Inflammatory macrophage treated with lipopolysaccharide for 1 hour (primary cell): ENCODE data around the gene MYO7B.

Experiments
- DNase-seq, 2 donors: peaks; one replicate each; pipeline ENCODE4 v3.0.0-alpha.2; 2020 to 2022

Gene MYO7B

GRCh38 chr2:127591221-127591923 lies 55.9 kb downstream of the MYO7B start:
- DNase-seq = peak; percentile 33 to 62

GRCh38 chr2:127592761-127593227 lies 57.3 kb downstream of the MYO7B start:
- DNase-seq = no peak

GRCh38 chr2:127593228-127594115 lies 58.0 kb downstream of the MYO7B start:
- DNase-seq = no peak

DNA sequence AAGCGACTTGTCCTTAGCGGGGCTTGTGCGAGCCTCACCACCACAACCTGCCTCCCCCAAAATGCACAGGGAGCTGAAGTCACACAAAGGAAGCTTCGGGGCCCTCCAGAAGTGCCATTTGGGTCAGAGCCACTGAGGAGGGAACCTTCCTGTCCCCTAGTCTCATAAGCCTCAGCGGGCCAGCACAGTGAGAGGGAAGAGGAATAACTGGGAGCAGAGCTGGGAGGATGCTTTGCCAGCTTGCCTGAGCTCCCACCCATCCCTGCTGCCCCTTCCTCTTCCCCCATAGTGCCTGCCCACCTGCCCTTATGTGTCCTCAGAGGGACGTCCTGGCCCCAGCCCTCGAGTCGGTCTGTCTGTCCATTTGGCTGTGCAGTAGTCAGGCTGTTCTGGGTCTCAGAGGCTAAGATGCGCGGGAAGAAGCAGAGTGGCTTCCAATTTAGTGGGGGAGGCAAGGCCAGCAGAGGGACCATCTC lies 58.7 kb downstream of the MYO7B start:
- no peak for DNase-seq

DNA sequence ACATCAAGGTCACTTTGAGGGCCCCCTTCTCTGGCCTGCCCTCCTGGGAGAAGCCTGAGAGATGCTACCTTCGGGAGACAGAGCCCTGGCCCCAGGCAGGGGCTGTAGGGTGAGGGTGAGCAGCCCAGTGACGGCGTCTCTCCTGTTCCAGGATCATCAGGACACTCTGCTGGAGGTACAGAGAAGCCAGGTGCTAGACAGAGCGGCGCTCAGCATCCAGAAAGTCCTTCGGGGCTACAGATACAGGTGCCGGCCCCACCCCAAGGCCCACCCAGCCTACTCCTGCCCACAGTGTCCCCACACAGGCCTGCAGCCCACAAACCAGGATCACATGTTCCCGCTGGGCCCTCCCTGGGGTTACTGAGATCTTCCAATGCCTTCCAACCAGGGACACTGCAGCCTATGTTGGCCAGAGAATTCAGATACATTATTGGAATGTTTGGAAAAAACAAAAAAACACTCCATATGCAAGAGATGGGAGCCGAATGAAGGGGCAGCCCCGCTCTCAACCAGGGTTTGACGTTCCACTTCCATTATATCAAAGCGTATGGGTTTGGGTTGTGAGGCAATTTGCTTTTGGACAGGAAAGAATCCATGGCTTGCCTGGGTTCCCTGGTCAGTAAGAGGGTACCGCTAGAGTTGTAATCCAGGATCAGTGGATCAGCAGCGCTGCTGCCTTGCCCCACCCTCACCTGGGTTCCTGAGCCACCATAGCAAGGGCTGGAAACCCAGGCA lies 61.0 kb downstream of the MYO7B start:
- no peak for DNase-seq

DNA sequence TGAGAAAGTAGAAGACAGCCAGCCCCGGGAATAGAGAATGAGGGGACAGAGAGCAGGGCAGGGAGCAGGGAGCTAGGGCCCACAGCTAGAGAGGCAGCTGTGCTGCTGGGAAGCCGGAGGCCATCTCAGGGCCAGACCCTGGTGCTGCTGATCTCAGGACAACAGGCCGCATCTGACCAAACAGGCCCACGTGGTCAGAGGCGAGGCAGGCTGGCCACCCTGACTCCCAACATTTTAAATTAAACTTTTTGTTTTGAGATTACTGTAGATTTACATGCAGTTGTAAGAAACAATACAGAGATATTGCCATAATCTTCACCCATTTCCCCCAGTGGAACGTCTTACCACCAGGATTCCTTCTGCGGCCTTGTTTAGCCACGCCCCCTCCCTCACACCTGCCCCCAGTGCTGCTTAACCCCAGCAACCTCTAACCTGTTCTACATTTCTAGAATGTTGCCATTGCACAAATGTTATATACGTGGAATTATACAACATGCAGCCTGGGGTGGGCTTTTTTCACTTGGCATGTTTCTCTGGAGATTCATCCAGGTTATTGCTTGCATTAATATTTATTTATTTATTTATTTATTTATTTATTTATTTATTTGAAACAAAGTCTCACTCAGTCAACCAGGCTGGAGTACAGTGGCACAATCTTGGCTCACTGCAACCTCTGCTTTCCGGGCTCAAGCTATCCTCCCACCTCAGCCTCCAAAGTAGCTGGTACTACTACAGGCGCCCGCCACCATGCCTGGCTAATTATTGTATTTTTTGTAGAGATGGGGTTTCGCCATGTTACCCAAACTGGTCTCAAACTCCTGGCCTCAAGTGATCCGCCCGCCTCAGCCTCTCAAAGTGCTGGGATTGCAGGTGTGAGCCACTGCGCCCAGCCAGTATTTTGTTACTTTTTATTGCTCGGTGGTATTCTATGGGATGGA lies 61.8 kb downstream of the MYO7B start:
- no peak for DNase-seq

DNA sequence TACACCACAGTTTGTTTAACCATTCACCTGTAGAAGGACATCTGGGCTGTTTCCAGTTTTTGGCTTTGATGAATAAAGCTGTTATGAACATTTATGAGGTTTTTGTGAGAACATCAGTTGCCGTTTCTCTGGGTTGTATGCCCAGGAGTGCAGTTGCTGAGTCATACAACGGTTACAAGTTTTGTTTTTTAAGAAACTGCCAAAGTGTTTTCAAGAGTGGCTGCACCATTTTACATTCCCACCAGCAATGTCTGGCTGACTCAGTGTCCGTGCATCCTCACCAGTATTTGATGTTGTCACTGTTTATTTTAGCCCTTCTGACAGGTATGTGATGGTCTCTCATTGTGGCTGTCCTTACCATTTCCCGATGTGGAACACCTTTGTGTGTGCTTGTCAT lies 62.5 kb downstream of the MYO7B start:
- DNase-seq = no peak

DNA sequence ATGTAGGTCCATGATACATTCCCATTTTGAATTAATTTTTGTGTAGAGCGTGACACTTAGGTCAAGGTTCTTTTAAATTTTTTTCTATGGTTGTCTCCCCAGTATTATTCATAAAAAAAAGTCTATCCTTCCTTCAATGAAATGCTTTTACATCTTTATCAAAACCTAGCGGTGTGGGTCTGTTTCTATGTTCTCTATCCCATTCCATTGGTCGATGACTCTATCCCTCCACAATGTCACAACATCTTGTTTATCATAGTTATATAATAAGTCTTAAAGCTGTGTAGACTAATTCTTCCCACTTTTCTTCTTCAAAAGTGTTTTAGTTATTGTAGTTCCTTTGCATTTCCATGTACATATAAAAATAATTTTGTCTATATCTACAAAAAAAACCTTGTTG lies 63.2 kb downstream of the MYO7B start:
- no peak for DNase-seq

- no peak for DNase-seq
Observed at GRCh38 chr2:127599211-127599610, 63.7 kb downstream of the MYO7B start.

GRCh38 chr2:127604986-127605385 lies 69.5 kb downstream of the MYO7B start:
- no peak for DNase-seq

- no peak for DNase-seq
Observed at GRCh38 chr2:127605691-127606263, 70.3 kb downstream of the MYO7B start.

GRCh38 chr2:127606625-127607398 lies 71.3 kb downstream of the MYO7B start:
- DNase-seq = no peak

DNA sequence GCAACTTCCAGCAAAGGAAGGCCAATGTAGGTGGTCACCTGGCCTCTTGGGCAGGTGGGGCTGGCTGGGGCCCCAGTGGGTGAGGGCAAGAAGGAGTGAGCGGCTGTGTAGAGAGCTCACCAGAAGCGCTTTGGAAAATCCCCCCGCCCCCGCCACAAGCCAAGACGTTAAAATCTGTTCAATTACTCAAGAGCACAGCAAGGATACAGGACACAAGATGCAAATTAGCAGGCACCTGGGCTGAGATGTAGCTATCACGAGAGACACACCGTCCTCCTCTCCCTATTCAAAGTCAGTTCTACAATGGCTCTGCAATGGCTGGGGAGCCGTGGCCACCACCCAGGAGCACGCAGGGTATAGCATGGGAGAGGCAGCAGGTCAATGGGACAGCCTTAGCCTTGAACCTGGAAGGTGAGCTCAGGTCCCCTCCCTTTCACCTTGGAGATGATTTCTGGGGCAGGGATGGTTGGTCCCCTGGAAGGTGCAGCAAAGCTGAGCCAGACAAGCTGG lies 72.0 kb downstream of the MYO7B start:
- DNase-seq = no peak

- DNase-seq = no peak
Observed at GRCh38 chr2:127608061-127609030, 72.9 kb downstream of the MYO7B start.

GRCh38 chr2:127609031-127609751 lies 73.7 kb downstream of the MYO7B start:
- no peak for DNase-seq

- DNase-seq = no peak
Observed at GRCh38 chr2:127609818-127610217, 74.3 kb downstream of the MYO7B start.

- no peak for DNase-seq
Observed at GRCh38 chr2:127610561-127610960, 75.1 kb downstream of the MYO7B start.

GRCh38 chr2:127611076-127611925 lies 75.8 kb downstream of the MYO7B start:
- no peak for DNase-seq
